Smooth muscle cell (in vitro differentiated cells): Measurements from ENCODE around the gene BCR. TPM values are rescaled to one million over a fixed set of nuclear protein-coding genes. Genes with fewer than 3 reads are reported as not detected.

Source experiments
- DNase-seq: peaks from one replicate; lab custom pipeline; 2025; ENCODE audit not compliant: unreplicated experiment; lab: John Stamatoyannopoulos, UW
- H2AFZ ChIP-seq: fragments of 200-600 bp; sonication (generic); 2 replicates; pipeline ENCODE4 v1.6.0; 2016; ENCODE audit warnings: antibody characterized with exemption, low read depth, mild to moderate bottlenecking
- H3F3A ChIP-seq: fragments of 200-600 bp; sonication (generic); 2 replicates; pipeline ENCODE4 v1.6.0; 2017; ENCODE audit warnings: antibody characterized with exemption, low read depth
- H3K27ac ChIP-seq: fragments of 200-600 bp; sonication (generic); 2 replicates; pipeline ENCODE4 v1.5.1; 2016; ENCODE audit warnings: low read depth, mild to moderate bottlenecking
- H3K27me3 ChIP-seq: fragments of 200-600 bp; sonication (generic); 2 replicates; pipeline ENCODE4 v1.6.1; 2016; ENCODE audit warnings: low read depth, mild to moderate bottlenecking
- H3K36me3 ChIP-seq: fragments of 200-600 bp; sonication (generic); 2 replicates; pipeline ENCODE4 v1.5.1; 2016; ENCODE audit warnings: low read depth
- H3K4me1 ChIP-seq: fragments of 200-600 bp; sonication (generic); 2 replicates; pipeline ENCODE4 v1.5.1; 2016; ENCODE audit warnings: low read depth
- H3K4me2 ChIP-seq: fragments of 200-600 bp; sonication (generic); 2 replicates; pipeline ENCODE4 v1.6.0; 2016; ENCODE audit warnings: mild to moderate bottlenecking
- H3K4me3 ChIP-seq: fragments of 200-600 bp; sonication (generic); 2 replicates; pipeline ENCODE4 v1.5.1; 2016; ENCODE audit warnings: mild to moderate bottlenecking
- H3K79me2 ChIP-seq: fragments of 200-600 bp; sonication (generic); 2 replicates; pipeline ENCODE4 v1.6.0; 2016; ENCODE audit warnings: low read depth, mild to moderate bottlenecking
- H3K9ac ChIP-seq: fragments of 200-600 bp; sonication (generic); 2 replicates; pipeline ENCODE4 v1.6.0; 2016; ENCODE audit warnings: low read depth
- H3K9me3 ChIP-seq: fragments of 200-600 bp; sonication (generic); replicated peaks from 2 replicates; pipeline ENCODE4 v1.5.1; 2016; ENCODE audit warnings: low read depth
- H4K20me1 ChIP-seq: fragments of 200-600 bp; sonication (generic); 2 replicates; pipeline ENCODE4 v1.6.0; 2016; ENCODE audit warnings: low read depth
- CTCF ChIP-seq: fragments of 200-600 bp; sonication (generic); IDR thresholded peaks from 2 replicates; pipeline ENCODE4 v1.5.1; 2017; ENCODE audit warnings: borderline replicate concordance, mild to moderate bottlenecking, antibody characterized with exemption; ENCODE audit not compliant: insufficient read depth, poor library complexity, severe bottlenecking
- whole genome bisulfite sequencing: methylation state at CpG from one replicate; pipeline ENCODE4 v1.1.7; 2016; ENCODE audit warnings: low lambda C conversion rate; 5-methylcytosine and 5-hydroxymethylcytosine counted together
- polyA plus RNA-seq: library from polyadenylated mRNA; unstranded; fragments of >200 nt; fragmentation: Nextera tagmentation; extraction: Ambion mirVana; gene quantifications from 2 replicates; pipeline ENCODE4 v1.2.1, GENCODE V29; 2016
- total RNA-seq: library from RNA; depleted of rRNA; stranded (reverse); fragments of >200 nt; gene quantifications from 2 replicates; pipeline ENCODE4 v1.2.3, GENCODE V29; 2014

Gene BCR
- total and polyA plus RNA-seq, 2 experiments from 2014 or later = 11.1 to 13.4 TPM

GRCh38 chr22:23278883-23279675 lies 98.8 kb downstream of the BCR start:
- H3F3A ChIP-seq = no peaks in the 10 kb centered on the region
- H2AFZ ChIP-seq = no peak overlapping the region
- no peak overlapping the region for H3K4me2 ChIP-seq
- TF ChIP-seq CTCF = no peak
- no peaks in the 10 kb centered on the region for H3K4me1 ChIP-seq
- no peak overlapping the region for H3K9ac ChIP-seq
- no peaks in the 10 kb centered on the region for H3K36me3 ChIP-seq
- H4K20me1 ChIP-seq = peaks cover 19% of the 10 kb centered on the region
- H3K27ac ChIP-seq = no peak overlapping the region
- H3K9me3 ChIP-seq = no peaks in the 10 kb centered on the region
- no peak overlapping the region for H3K4me3 ChIP-seq
- H3K79me2 ChIP-seq = no peaks in the 10 kb centered on the region
- no peak for DNase-seq
- H3K27me3 ChIP-seq = no peaks in the 10 kb centered on the region
- WGBS = 94% methylated on average over 11 of the region's 11 CpGs

GRCh38 chr22:23279781-23280180 lies 99.5 kb downstream of the BCR start:
- Histone ChIP-seq H3K9me3 (no peaks in the 10 kb centered on the region), H3K79me2 (no peaks in the 10 kb centered on the region), H3K27ac (no peak overlapping the region), H4K20me1 (peaks cover 19% of the 10 kb centered on the region), H3K9ac (no peak overlapping the region), H3F3A (no peaks in the 10 kb centered on the region), H3K4me2 (no peak overlapping the region), H3K4me1 (no peaks in the 10 kb centered on the region), H2AFZ (no peak overlapping the region), H3K36me3 (no peaks in the 10 kb centered on the region), H3K4me3 (no peak overlapping the region), H3K27me3 (no peaks in the 10 kb centered on the region)
- TF ChIP-seq CTCF = no peak
- no peak for DNase-seq
- WGBS = 85% methylated on average over 6 of the region's 6 CpGs

- no peak for TF ChIP-seq CTCF
- peaks cover 19% of the 10 kb centered on the region for H4K20me1 ChIP-seq
- WGBS = 97% methylated on average over 12 of the region's 13 CpGs
- H3K4me2 ChIP-seq = no peak overlapping the region
- H3K27me3 ChIP-seq = no peaks in the 10 kb centered on the region
- H3K9ac ChIP-seq = no peak overlapping the region
- H2AFZ ChIP-seq = no peak overlapping the region
- no peaks in the 10 kb centered on the region for H3K4me1 ChIP-seq
- no peak overlapping the region for H3K27ac ChIP-seq
- no peaks in the 10 kb centered on the region for H3K79me2 ChIP-seq
- H3K36me3 ChIP-seq = no peaks in the 10 kb centered on the region
- DNase-seq = no peak
- H3K9me3 ChIP-seq = no peaks in the 10 kb centered on the region
- no peaks in the 10 kb centered on the region for H3F3A ChIP-seq
- no peak overlapping the region for H3K4me3 ChIP-seq
These were observed 100.2 kb downstream of the BCR start for GRCh38 chr22:23280356-23281052.
